ENCODE data around the gene ACADVL. TPM values are rescaled to one million over a fixed set of nuclear protein-coding genes. Genes with fewer than 3 reads are reported as not detected.

The ACADVL gene
- total and polyA plus RNA-seq, 4 donors = 158 to 774 (median 545) TPM

GRCh38 chr17:7216242-7217112, 3.3 kb upstream of the ACADVL start:
- ATAC-seq (ENCODE audit: insufficient read depth, low FRiP score) (no peak), DNase-seq (peak in 1 of 3 donors; percentile 19)
- Histone ChIP-seq H3K4me1 (ENCODE audit: control insufficient read depth in 5 of 5, insufficient read depth in 5 of 5, low read length in 5 of 5) (peaks cover 6 to 69% (median 24%) of the 10 kb centered on the region in 5 donors), H3K36me3 (ENCODE audit: control insufficient read depth in 4 of 4, insufficient read depth in 4 of 4, low read length in 4 of 4) (peaks cover 0 to 3% (median 2%) of the 10 kb centered on the region in 4 donors), H3K9ac (ENCODE audit: insufficient read depth in 1 of 2, low read length in 2 of 2) (peak overlapping the region in 1 of 2 donors; percentile 60), H3K27me3 (ENCODE audit: control insufficient read depth in 3 of 3, insufficient read depth in 3 of 3, low read length in 2 of 3) (no peaks in the 10 kb centered on the region), H3K4me3 (no peak overlapping the region), H3K27ac (ENCODE audit: low read depth in 1 of 2, low read length in 1 of 2) (no peak overlapping the region), H3K9me3 (ENCODE audit: control insufficient read depth in 4 of 4, insufficient read depth in 3 of 4, low read length in 3 of 4) (no peaks in the 10 kb centered on the region)
- 23% methylated on average over 7 of the region's 7 CpGs for WGBS, 2 donors
- TF ChIP-seq, protein P1, sequence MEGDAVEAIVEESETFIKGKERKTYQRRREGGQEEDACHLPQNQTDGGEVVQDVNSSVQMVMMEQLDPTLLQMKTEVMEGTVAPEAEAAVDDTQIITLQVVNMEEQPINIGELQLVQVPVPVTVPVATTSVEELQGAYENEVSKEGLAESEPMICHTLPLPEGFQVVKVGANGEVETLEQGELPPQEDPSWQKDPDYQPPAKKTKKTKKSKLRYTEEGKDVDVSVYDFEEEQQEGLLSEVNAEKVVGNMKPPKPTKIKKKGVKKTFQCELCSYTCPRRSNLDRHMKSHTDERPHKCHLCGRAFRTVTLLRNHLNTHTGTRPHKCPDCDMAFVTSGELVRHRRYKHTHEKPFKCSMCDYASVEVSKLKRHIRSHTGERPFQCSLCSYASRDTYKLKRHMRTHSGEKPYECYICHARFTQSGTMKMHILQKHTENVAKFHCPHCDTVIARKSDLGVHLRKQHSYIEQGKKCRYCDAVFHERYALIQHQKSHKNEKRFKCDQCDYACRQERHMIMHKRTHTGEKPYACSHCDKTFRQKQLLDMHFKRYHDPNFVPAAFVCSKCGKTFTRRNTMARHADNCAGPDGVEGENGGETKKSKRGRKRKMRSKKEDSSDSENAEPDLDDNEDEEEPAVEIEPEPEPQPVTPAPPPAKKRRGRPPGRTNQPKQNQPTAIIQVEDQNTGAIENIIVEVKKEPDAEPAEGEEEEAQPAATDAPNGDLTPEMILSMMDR (IDR thresholded peaks at IDR 0.05; ENCODE audit: control extremely low read depth, extremely low read depth) = no peak

GRCh38 chr17:7217113-7217987, 2.4 kb upstream of the ACADVL start:
- peaks cover 6 to 63% (median 24%) of the 10 kb centered on the region in 5 donors for H3K4me1 ChIP-seq (ENCODE audit: control insufficient read depth in 5 of 5, insufficient read depth in 5 of 5, low read length in 5 of 5)

DNA sequence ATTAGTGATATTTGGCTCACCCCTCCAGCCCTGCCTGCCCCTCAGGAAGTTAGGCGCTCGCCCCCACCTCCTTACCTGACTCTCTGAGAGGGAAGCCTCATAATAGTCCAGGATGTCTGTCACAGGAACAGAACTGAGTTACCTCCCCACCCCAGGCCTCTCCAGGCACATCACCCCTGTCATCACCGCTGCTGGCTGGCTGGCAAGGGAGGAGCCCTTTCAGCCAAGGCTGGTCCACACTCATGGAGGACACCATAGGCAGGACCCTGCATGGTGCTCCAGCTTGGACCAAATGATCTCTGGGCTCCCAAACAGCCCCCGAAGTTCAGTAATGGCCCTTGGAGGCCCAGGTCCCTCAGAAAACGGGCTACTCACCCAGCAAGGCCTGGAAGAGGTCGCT, 1.6 kb upstream of the ACADVL start:
- H3K27ac ChIP-seq (ENCODE audit: low read depth in 1 of 2, low read length in 1 of 2) = peak overlapping the region in 1 of 2 donors; percentile 20
- ATAC-seq (ENCODE audit: insufficient read depth, low FRiP score) (no peak), DNase-seq (no peak)
- TF ChIP-seq, protein P1 (IDR thresholded peaks at IDR 0.05; ENCODE audit: control extremely low read depth, extremely low read depth) = no peak
- H3K27me3 ChIP-seq (ENCODE audit: control insufficient read depth in 3 of 3, insufficient read depth in 3 of 3, low read length in 2 of 3) = no peaks in the 10 kb centered on the region
- 55 to 68% methylated on average over 6 of the region's 6 CpGs for whole genome bisulfite sequencing, 2 donors
- H3K4me1 ChIP-seq (ENCODE audit: control insufficient read depth in 5 of 5, insufficient read depth in 5 of 5, low read length in 5 of 5) = peaks cover 6 to 61% (median 24%) of the 10 kb centered on the region in 5 donors
- H3K4me3 ChIP-seq = no peak overlapping the region
- peak overlapping the region in 1 of 2 donors; percentile 94 for H3K9ac ChIP-seq (ENCODE audit: insufficient read depth in 1 of 2, low read length in 2 of 2)
- no peaks in the 10 kb centered on the region for H3K9me3 ChIP-seq (ENCODE audit: control insufficient read depth in 4 of 4, insufficient read depth in 3 of 4, low read length in 3 of 4)
- peaks cover 0 to 18% (median 12%) of the 10 kb centered on the region in 4 donors for H3K36me3 ChIP-seq (ENCODE audit: control insufficient read depth in 4 of 4, insufficient read depth in 4 of 4, low read length in 4 of 4)

More at GRCh38 chr17:7217113-7217987, 2.4 kb upstream of the ACADVL start:
- TF ChIP-seq, protein P1 (IDR thresholded peaks at IDR 0.05; ENCODE audit: control extremely low read depth, extremely low read depth) = no peak
- DNase-seq (peak; percentile 87 to 95 (median 90)), ATAC-seq (ENCODE audit: insufficient read depth, low FRiP score) (no peak)
- no peaks in the 10 kb centered on the region for H3K27me3 ChIP-seq (ENCODE audit: control insufficient read depth in 3 of 3, insufficient read depth in 3 of 3, low read length in 2 of 3)
- H3K36me3 ChIP-seq (ENCODE audit: control insufficient read depth in 4 of 4, insufficient read depth in 4 of 4, low read length in 4 of 4) = peaks cover 0 to 10% (median 5%) of the 10 kb centered on the region in 4 donors
- H3K9me3 ChIP-seq (ENCODE audit: control insufficient read depth in 4 of 4, insufficient read depth in 3 of 4, low read length in 3 of 4) = no peaks in the 10 kb centered on the region
- H3K4me3 ChIP-seq = no peak overlapping the region
- H3K27ac ChIP-seq (ENCODE audit: low read depth in 1 of 2, low read length in 1 of 2) = peak overlapping the region in 1 of 2 donors; percentile 20
- 0 to 3% methylated on average over 26 to 32 of the region's 32 CpGs for WGBS, 2 donors
- peak overlapping the region in 1 of 2 donors; percentile 94 for H3K9ac ChIP-seq (ENCODE audit: insufficient read depth in 1 of 2, low read length in 2 of 2)
